Measurements from ENCODE around the gene KCTD7.
"Not testable (repeated sequence)": the region's sequence is repeated elsewhere in the genome, so short reads cannot be mapped to it uniquely, and the experiment has no call there.

KCTD7 gene

DNA sequence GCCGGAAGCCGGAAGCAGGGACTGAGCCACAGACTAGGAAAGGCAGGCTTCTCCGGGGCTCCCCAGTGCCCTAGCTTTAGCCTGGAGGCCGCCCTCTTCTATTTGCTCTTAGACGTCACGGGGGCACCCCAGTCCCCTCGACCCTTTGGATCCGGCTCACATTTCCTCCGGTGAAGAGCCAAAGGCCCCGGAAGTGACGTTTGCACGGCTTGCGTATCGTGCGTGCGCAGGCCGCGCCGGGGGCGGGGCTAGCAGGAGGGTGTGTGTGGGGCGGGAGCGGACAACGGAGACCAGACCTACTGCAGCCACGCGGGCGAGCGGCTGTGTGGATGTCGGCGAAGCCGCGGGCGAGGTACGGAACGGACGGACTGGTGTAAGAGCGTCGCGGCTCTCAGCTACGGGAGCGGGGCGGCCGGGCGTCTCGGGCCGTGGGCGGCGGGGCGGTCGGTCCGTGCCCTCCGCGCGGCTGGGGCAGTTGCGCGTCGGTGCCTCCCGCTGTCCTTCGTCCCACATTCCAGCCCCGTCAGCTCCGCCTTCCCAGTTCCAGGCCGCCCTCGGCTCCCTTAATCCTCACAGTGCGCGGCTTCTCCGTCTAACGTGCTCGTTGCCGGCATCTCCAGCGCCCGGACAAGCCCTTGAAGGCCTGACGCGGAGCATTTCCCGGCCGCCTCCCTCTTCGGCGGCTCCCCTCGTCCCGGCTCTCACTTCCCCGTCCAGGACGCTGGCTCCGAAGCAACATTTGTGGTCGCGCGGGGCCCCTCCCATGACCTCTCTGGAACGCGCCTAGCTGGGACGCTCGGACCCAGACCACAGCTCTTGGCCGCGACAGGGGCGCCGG lies 25.8 kb downstream of the KCTD7 start:
- peak; percentile 99 for DNase-seq

DNA sequence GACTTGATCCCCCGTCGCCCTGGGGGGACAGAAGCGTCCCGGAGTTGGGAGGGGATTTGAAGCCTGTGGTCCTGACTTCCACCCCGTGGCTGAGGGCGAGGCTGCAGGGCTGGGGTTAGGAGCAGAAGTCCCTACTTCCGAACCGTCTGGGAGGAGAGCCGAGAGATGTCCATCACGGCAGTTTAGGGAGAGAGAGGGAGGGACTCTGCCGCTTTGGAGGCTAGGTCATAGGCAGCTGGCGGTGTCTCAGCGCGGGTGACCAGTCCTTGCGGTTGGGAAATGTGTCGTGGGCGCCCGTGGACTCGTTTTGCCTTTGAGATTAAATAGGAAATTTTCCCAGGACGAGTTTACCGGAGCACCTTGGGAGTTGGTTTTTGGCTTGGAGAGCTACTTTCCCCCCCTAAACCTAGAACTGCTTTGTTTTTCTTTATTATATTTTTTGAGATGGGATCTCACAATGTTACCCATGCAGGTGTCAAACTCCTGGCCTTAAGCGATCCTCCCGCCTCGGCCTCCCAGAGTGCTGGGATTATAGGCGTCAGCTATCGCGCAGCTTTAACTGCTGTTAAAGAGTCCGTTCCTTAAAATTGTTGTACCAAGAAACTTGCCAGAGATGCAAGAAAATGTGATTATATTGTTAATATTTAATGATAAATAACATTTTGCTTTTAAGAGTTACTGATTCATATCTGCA lies 26.6 kb downstream of the KCTD7 start:
- peak; percentile 82 for DNase-seq

DNA sequence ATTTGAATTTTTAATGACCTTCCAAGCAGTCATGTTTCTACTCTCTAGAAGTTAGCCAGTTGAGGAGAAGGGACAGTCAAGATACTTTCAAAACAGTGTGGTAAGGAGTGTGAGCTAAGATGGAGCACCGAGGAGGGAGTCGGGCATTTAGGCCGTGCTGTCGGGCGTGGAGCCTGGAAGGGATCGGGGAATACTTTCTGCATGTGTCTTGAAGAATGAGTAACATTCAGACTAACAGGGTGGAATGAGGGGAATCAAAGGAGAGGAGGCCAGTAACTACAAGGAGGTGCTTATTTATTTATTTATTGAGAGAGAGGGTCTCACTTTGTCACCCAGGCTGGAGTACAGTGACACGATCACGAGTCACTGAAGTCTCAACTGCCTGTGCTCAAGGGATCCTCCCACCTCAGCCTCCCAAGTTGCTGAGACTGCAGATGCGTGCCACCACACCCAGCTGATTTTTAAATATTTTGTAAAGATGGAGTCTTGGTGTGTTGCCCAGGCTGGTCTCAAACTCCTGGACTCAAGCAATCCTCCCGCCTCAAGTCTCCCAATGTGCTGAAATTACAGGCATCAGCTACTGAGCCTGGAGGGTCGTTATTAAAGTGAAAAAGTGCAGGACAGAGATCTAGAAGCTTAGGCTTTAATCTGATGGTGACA lies 27.3 kb downstream of the KCTD7 start:
- DNase-seq = peak; percentile 35

DNA sequence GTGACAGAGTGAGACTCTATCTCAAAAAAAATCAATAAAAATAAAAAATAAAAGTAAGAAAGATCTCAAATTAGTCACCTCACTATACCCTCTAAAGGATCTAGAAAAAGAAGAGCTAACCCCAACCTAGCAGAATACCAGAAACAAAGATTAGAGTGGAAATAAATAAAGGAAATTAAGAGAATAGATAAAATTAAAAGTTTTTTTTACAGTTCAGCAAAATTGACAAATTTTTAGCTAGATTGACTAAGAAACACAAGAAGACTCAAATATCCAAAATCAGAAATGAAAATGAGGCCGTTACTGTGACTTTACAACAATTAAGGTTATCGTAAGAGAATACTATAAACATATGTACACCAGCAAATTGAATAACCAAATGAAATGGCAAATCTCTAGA lies 29.1 kb downstream of the KCTD7 start:
- no peak for DNase-seq

DNA sequence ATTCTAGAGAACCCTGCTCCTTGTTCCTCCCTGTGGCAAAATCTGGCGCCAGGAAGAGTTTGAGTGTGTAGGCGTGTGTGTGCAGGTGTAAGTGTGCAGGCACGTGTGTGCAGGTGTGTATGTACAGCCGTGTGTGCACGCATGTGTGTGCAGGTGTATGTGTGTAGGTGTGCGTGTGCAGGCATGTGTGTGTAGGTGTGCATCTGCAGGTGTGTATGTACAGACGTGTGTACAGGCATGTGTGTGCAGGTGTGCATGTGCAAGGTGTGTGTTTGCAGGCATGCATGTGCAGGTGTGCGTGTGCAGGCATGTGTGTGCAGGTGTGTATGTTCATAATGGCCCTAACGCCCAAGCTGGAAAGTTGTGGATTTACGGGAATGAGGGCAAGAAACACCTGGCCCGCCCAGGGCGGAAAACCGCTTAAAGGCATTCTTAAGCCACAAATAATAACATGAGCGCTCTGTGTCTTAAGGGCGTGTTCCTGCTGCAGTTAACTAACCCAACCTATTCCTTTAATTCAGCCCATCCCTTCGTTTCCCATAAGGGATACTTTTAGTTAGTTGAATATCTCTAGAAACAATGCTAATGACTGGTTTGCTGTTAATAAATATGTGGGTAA lies 34.1 kb downstream of the KCTD7 start:
- no peak for DNase-seq

DNA sequence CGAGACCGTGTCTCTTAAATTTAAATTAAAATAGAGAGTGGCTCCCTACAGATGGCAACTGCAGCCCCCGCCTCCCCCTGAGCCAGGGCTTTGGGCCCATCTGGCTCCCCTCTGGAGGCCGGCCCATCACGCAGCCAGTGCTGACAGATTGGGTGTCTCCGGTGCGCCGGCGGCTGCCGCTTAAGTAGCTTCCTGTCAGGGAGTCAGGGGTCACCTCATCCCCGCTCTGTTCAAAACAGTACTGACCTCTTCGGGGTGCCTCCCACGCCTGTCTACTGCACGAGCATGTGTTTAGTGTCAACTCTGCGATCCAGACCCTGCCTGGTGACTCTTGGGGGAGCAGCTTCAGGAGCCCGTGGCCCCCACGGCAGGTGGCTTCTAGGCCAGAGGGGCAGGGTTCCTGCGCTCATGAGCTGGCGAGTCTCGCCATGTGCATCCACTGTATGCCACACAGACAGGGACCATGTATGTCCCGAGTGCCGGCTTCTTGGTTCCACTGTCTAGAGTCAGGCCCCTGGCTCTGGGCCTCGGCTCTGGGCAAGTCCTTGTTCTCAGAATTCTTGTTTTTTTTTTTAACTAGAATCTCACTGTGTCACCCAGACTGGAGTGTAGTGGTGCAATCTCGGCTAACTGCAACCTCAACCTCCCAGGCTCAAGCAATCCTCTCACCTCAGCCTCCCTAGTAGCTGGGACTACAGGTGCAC lies 36.1 kb downstream of the KCTD7 start:
- DNase-seq = no peak

DNA sequence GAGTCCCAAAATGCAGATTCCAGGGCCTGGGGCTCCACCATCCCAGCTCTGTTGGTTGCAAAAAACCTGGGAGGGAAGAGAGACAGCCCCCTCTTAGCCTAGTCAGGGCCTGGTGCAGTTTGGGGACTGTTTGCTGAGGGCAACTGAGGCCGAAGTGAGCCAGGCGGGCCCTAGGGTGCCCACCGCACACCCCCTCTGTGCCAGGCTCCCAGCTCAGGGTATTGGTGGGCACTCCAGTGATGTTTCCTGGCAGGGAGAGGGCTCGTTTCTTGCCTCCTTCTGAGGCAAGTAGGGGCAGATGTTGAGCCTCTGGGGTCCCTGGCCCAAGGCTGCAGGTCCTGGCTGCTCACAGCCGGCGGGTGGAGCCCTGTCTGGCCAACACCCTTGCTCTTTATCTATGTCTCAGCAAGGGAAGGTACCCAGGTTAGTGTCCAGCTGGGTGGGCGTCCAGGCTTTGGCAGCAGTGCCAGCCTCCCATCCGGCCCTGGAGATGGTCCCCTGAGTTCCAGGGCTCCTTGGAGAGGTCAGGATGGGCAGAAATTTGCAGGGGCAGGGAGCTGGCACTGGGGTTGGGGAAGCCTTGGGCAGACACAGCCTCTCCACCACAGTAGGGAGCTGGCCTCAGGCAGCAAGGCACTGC lies 37.8 kb downstream of the KCTD7 start:
- DNase-seq = no peak

DNA sequence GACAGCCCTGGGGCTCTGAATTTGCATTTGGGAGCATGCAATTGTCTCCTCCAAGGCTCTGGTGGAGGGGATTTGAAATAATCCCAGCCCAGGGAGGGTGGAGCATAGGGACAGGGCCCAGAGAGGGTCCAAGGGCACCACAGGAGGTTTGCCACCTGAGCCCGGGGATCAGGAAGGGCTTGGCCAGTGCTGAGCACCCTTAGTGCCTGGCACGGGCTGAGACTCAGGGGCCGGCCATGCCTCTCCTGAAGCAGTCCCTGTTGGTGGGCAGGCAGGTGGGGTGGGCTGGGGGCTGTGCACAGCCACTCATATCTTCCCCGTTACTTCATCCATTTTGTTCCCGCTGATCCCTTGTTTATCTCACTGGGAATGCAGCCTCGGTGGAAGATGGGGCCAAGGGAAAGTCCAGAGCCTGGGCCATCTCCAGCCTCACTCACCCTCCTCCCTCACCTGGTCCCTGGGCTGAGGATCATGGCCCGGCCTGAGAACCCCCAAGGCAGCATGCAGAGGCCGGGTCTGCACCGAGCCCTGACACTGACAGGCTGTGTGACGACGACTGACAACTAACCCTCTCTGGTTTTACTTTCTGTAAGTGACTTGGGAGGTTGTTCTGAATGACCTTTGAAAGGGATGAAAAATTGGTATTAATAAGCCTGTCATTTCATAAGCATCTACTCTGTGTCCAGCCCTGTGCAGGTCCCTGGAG lies 38.5 kb downstream of the KCTD7 start:
- DNase-seq = no peak

DNA sequence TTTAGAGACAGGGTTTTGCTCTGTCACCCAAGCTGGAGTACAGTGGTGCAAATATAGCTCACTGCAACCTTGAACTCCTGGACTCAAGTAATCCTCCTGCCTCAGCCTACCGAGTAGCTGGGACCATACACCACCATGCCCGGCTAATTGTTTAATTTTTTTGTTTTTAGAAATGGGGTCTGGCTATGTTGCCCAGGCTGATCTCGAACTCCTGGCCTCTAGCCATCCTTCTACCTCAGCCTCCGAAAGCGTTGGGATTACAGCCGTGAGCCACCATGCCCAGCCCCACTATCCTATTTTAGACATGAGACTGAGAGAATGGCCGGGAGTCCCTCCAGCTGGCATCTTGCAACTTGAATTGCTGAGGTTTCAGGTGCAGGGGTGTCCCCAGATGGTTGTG lies 39.4 kb downstream of the KCTD7 start:
- DNase-seq = no peak

DNA sequence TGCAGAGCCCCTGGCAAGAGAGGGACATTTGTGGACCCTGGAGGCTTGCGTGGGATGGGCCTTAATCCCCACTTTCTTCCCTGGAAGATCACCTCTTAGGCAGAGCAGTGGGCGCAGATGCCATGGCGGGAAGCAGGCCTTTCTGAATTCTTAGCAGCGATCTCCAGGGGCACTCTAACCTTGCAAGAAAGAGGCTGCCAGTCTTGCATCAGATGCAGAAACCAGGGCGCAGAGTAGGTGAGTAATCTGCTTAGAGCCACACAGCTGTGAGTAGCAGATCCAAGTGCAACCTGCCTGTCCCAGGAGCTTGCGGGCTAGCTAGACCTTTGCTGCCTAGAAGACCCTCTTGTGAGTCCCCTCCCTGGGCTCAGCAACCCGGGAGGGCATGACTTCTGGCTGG lies 40.0 kb downstream of the KCTD7 start:
- no peak for DNase-seq

DNA sequence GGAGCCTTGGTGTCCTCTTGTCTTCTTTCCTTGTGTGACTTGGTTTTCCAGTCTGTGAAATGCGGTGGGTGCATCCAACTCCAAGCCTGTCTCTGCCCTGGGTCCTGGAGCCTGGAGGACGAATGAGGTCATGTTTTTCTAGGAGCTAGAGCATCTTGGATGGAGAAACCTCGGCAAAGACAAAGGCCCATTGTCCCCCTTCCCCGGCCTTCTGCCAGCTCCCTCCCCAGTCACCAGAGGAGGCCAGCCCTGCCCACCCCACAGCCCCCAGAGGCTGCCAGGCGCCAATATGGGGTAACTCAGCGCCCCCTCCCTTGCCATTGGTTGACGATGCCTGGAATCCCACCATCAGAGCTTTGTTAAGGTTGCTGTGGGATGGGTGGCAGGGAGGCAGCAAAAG lies 40.4 kb downstream of the KCTD7 start:
- no peak for DNase-seq

DNA sequence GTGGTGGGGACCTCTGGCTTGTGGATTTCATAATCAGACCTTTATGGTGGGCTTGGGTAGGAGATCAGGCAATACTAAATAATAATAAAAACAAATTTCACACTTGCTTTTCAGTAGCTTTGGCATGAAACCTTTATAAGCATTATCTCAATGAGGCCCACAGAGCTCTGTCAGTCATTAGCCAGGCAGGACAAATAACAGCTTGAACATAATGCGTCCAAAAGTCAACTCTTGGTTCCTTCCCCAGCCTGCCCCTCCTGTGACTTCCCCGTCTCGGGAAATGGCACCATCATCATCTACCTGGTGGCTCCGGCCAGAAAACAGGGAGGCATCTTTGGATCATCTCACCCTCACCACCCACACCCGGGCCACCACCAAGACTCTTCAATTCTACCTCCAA lies 40.8 kb downstream of the KCTD7 start:
- DNase-seq = no peak

DNA sequence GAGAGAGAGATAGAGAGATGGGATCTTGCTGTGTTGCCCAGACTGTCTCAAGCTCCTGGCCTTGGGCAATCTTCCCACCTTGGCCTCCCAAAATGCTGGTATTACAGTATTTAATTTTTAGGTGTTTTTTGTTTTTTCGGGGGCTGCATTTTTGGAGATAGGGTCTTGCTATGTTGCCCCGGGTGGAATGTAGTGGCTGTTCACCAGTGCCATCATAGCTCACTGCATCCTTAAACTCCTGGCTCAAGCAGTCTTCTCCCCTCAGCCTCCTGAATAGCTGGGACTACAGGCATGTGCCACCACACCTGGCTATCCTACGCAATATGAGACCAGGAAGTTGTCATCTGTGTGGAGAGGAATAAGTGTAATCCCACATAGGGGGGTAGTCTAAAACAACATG lies 42.4 kb downstream of the KCTD7 start:
- no peak for DNase-seq

DNA sequence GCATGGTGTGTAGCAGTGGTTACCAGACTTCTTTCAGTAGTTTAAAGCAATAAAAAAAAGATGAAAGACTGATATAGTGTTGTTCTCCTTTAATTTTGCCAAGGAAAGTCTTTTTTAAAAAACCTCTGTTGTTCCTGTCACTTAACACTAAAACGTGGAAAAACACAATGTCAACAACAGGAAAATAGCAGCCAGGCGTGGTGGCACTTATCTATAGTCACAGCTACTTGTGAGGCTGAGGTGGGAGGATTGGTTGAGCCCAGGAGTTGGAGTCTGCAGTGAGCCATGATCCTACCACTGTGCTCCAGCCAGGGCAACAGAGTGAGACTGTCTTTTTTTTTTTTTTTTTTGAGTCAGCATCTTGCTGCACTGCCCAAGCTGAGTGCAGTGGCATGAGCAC lies 42.8 kb downstream of the KCTD7 start:
- not testable (repeated sequence) for DNase-seq

DNA sequence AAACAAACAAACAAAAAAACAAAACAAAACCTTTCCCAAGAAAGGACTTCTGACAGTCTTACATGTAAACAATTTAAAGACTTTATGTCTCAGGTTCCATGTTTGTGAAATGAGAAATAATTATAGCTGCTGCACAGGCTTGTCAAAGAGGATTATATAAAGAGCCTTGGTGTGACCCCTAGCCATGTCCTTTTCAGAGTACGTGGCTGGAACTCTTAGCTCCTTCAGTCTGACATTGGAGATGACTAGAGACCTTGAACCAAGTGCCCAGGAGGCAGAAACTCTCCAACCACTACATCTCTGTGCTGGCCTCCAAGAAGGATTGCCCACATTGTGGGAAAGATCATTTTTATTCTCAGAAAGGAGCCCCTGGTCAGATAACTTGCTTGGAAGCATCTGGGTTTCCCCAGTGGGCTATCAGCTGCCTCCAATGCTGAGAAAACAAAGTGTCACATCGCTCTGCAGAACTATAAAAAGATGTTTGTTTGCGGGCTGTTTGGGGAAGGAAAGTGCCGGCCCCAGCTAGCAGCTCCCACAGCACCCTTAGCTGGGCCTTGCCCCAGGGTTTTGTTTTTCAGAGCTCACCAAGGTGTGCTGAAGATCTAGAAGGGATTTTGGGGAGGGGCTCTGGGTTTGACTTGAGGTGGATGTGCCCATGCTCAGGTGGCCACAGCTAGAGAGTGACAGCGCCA lies 43.9 kb downstream of the KCTD7 start:
- DNase-seq = not testable (repeated sequence)

DNA sequence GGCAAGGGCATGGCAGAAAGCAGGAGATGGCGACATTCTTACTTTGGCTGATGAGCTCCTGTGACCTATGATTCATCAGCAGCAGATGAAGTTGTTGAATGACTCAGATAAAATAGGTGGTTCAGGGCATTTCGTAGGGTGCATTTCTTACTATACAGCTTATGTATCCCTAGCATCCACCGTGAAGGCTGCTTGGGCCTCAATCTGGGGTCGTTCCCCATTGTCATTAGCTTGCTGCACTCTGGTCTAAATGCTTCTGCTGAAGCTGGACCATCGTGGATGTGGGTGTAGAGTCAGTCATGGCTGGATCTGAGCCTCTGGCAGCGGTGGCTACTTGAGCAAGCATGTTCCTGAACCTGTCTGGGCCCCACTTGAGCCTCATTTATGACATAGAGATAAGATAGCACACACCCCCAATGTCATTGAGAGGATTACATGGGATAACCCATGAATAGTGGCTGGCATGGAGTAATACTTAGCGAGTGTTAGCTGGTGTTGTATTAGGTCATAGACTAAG lies 44.5 kb downstream of the KCTD7 start:
- peak; percentile 44 for DNase-seq

DNA sequence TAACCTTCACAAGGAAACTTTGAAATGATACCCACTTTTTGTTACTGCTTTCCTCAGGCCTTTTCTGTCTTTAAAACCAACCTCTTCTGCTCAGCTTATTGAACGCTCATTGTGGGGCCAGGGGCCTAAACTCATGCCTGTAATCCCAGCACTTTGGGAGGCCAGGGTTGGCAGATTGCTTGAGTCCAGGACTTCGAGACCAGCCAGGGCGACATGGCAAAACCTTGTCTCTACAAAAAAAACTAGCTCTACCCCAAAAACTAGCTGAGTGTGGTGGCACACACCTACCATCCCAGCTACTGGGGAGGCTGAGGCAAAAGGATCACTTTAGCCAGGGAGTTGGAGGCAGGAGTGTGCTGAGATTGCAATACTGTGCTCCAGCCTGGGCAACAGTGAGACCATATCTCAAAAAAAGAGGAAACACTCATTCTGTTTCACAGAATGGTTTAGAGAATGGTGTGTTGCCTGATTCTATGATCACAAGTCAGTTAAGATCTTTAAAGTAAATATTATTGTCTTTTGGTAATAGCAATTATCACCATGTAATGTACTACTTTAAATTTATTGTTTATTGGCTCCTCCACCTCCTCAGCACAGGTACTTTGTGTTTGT lies 51.1 kb downstream of the KCTD7 start:
- peak; percentile 25 for DNase-seq

DNA sequence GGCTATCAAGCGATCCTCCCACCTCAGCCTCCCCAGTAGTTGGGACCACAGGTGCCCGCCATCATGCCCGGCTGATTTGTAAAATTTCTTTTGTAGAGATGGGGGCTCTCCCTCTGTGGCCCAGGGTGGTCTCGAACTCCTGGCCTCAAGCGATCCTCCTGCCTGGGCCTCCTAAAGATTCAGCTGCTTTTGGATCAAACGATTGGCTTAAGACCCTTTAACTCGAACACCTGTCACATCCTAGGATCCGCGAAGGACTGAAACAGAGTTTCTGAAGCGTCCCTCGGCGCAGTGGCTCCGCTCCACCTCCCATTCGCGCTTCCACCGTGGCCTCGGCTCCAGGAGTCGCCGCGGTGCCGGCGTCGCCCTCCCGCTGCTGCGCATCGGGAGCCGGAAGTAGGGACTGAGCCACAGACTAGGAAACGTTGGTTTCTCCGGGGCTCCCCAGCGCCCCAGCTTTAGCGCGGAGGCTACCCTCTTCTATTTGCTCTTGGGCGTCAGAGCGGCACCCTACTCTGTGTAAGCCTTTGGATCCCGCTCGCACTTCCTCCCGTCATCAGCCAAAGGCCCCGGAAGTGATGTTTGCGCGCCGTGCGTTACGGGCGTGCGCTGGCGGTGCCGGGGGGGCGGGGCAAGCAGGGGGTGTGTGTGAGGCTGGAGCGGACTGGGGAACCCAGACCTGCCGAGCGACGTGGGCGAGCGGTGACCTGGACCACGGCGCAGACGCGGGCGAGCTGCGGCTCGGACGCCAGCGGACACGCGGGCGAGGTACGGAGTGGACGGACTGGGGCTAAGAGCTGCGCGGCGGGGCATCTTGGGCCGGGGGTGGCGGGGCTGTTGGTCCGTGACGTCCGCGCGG lies 53.0 kb downstream of the KCTD7 start:
- peak; percentile 97 for DNase-seq
